ENCODE results near the gene ACBD3.
"Not testable (repeated sequence)": the region's sequence is repeated elsewhere in the genome, so short reads cannot be mapped to it uniquely, and the experiment has no call there.

The ACBD3 gene

DNA sequence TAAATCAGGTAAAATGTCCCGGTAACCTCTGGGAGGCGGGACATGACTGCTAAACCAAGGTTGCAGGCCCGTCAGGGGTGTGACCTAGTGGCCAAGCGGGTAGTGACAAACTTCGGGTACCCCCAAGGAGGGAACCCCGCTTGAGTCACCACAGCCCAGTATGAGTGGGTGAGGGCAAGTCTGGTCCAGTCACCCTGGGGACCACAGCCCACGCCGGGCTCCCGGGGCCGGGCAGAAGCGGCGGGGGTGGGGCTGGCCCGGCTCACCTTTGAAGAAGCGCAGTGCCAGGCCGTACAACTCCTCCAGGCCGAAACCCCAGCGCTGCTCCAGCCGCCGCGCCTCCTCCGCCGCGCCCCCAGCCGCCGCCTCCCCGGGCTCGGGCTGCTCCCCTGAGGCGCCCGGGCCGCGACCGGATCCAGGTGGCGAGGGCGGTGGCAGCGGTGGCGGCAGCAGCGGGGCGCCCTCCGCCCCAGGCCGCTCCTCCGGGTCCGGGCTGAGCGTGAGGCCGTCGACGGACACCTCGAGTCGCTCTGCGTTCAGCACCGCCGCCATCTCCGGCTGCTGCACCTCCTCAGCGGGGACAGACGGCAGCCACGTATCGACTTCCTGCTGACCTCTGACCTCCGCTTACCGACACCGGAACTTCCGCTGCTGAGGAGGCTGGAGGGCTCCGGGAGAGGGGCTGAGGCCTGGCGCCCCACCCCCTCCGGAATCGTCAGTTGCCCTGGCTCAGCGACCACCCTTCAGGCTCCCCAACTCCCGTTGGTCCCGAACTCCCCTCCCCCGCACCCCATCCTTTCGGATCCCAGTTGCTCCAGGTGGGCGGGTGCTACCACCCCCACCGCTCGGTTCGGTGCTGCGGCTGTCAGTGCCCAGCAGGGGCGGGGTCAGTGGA lies at the start of gene ACBD3:
Gene ACBD3 (minus strand): TSS at position 618 of the 895 bp plus-strand sequence. CDS start 66 bp downstream, at position 552.
- DNase-seq = peak; percentile 95

DNA sequence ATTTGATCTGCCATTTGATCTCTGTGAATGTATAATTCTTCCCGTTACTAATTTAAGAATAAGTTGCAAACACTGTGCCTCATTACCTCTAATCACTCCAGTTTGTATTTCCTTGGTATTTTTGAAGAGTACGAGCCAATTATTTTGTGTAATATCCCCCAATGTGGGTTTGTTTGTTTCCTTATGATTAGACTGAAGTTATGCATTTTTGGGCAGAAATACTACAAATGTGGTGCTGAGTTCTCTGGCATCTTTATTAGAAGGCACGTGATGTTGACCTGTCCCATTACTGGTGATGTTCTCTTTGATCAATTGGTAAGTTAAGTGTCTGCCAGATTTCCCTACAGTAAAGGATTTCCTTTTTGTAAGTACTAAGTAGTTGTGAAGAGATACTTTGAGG lies 47.3 kb upstream of the ACBD3 start:
- DNase-seq = no peak

DNA sequence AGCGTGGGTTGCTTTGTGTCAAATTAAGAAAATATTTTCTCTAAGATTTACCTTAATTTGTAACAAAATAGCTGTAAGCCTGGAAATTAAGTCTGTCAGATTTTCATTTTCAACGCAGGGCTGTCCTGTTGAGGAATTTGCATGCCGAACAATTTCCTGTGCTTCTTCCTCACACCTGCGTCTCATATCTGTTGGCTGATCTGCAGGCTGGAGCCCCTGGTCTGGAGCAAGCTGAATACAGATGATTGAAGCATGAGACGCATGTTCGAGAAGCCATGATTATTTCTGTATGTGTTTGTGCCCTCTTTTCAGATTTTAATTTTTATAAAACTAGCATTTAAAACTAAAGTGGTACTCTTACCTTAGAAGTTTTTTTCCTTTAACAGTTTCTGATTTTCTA lies 46.8 kb upstream of the ACBD3 start:
- no peak for DNase-seq

DNA sequence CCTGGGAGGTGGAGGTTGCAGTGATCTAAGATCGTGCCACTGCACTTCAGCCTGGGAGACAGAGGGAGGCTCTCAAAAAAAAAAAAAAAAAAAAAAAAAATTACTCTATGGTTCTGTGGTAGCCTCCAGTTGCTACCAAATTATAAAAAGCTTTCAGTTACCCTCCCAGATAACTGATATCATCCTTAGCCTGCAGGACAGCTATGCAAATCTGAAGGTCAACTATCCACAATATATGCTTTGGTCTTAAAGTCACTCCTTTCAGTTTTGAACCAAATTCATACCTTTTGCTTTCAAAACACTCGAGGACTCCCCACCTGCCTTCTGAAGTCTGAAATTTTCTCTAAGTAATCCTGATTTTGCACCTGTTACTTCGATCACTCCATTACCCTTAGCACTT lies 40.1 kb upstream of the ACBD3 start:
- no peak for DNase-seq

DNA sequence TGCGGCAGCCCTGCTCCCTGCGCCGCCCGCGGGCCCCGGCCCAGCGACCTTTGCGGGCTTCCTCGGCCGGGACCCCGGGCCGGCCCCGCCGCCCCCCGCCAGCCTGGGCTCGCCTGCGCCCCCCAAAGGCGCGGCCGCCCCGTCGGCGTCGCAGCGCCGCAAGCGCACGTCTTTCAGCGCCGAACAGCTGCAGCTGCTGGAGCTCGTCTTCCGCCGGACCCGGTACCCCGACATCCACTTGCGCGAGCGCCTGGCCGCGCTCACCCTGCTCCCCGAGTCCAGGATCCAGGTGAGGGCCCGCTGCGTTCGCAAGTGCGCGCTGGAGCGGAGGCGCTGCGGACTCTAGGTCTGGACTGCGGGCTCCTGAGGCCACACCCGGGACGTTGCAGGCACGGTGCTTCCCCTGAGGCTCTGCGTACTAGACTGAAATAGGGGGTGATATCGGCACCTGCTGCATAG lies 37.3 kb upstream of the ACBD3 start:
- DNase-seq = peak; percentile 69

DNA sequence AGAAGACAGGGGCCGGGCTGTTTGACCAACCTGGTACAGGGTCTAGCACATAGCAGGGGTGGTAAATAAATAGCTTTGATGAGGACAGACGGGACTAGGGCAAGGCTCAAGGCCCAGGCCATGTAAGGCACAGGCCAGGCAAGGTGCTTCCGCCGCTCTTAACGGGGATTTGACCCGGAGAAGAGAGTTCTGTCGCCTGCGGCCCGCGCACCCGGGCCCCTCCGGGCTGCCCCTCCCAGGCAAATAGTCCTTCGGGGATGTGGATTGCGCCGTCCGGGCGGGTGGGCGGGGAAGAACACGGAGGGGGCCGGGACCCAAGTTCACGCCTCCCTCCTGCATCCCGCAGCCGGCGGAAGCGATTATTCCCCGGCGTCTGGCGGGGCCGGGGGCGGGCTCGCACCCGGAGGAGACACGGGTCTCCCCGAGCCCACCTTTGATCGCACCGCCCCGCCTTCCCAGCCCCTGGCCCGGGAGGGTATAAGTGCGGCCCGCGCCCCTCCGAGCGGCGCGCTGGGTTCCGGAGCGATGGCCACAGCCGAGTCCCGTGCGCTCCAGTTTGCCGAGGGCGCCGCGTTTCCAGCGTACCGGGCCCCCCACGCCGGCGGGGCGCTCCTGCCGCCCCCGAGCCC lies 36.7 kb upstream of the ACBD3 start, which contains the start of gene MIXL1:
Gene MIXL1 (plus strand): TSS at position 508 of the 629 bp plus-strand sequence. CDS start 18 bp downstream, at position 526.
- DNase-seq = no peak

DNA sequence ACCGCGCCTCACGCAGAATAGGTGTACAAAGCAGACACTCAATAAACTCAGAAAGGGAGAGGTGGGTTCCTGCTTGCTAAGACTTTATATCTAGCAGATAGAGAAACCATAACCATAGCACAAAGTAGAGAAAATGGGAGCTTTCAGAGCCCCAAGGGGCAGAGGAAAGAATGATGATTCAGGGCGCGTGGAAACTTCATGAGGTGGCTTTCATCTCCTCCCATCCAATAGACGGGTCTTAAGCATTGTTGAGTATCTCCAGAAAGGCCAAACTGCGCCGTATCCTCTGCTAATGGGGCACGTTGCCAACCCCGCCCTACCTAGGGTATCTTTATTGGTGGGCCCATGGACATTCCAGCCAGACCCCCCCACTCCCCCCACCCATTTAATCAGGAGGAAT lies 36.1 kb upstream of the ACBD3 start:
- no peak for DNase-seq

DNA sequence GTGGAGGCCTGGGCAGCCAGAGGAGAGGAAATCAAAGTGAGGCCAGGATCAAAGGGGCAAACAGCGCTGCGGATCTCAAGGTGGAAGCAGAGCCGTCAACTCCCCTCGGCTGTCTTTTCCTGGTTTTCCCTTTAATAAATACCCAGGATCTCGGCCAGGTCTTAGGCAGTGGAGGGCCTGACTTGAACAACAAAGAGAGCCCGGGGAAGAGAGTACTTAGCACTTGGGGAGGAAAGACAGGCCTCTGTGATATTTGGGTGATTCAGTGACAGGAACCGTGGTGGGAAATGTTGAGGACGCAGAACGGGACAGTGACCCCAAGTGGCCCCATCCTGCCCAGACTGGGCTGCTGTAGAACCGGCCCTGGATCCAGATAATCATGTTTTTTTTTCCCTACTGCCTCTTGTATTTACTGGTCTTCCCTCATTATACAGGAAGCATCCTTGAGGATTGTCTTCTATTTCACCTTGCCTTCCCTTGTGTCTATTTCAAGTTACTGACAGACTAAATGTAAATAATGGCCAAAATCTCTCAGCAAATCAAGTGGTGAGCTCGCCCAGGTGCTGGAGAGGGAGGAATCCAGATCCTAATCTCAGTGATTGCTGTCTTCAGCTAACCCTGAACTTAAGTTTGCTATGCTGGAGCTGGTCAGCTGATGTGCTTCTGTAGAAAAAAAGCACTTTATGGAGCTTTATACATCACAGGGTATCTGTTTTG lies 34.1 kb upstream of the ACBD3 start:
- no peak for DNase-seq

DNA sequence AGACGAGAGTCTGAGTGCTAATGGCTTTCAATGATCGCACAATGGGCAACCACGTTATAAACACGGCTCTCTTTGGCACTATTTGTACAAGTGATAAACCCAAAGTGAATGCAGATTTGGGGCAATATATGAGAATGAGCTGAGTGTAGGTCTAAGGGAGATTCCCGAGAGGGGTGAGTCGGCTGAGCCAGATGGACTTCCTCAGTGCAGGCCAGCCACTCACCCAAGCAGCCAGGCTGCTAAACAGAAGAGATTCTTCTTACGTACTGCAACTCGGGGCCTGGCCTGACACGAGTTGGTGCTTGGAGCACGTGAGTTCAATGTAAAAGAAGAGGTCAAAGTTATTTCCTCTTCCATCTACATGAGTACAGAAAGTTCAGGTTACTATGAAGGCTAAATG lies 30.7 kb upstream of the ACBD3 start:
- DNase-seq = no peak

DNA sequence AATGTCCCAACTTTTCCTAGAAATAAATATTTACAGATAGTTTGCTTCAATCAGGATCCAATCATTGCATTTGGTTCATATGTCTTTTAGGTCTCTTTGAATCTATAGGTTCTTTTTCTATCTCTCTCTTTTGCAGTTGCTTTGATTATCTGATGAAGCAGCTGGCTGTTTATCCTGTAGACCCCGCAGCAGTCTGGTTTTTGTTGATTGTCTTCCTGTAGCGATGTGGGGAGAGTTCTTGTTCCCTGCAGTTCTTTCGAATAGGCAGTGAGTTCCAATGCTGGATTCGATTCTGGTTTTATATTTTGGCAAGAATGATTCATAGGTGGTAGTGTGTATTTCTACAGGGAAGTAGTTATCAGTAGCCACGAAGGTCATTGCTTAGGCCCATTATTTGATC lies 29.5 kb upstream of the ACBD3 start:
- no peak for DNase-seq

DNA sequence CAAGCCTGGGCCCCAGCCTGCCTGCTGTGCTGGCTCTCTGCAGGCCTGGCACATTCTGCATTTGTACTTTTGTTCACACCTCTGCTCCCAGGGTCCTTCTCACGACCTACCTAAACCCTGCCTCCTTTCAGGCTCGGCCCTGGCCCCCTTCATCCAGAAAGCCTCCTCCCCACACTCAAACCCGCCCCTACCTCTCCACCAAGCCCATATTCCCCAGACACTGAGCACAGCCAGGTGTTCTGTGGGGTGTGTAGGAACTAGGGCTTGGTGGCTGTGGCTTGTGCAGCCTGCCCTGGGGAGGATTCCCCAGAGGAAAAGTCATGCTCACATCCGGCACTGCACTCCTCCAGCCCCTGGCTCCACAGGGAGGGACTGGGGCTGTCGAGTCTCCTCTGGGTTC lies 28.7 kb upstream of the ACBD3 start:
- DNase-seq = peak; percentile 85

DNA sequence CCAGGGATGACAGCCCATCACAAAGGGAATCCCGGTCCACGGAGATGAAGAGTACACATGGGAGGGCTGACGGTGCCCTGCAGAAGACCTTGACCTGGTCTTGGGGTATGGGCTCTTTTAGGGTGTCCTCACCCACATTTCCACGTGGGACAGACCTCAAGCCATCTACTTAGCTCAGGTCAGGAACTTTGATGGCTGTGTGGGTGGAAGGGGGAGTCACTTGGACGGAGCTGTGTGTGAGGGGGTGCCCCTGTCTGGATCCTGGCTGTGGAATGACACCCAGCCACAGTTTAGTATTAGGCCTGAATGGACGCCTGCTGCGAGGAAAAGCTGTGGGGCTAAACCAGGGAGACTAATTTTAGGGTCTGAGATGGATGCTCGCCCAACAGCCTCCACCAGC lies 26.0 kb upstream of the ACBD3 start:
- no peak for DNase-seq

DNA sequence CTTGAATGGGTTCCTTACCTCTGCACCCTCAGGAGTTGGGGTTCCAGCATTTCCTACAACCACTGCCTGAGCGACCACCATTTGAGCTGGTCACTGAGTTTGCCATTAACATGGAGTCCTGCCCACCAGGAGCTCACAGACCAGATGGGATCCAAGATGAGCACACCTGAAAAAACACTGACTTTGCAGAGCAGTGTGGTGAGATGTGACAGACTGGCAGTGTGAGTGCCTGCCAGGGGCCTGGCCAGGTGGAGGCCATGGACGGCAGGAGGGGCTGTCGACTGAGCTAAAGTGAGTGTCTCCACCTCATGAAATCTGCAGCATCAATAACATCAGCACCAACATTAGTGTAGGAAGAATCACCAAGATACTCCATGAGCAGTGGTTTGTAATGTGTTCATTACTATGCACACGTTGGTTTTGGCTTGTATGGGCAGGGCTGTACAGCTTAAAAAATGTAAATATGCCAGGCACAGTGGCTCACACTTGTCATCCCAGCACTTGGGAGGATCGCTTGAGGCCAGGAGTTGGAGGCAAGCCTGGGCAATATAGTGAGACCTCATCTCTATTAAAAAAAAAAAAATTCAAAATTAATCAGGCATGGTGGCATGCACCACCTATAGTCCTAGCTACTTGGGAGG lies 24.8 kb upstream of the ACBD3 start:
- no peak for DNase-seq

DNA sequence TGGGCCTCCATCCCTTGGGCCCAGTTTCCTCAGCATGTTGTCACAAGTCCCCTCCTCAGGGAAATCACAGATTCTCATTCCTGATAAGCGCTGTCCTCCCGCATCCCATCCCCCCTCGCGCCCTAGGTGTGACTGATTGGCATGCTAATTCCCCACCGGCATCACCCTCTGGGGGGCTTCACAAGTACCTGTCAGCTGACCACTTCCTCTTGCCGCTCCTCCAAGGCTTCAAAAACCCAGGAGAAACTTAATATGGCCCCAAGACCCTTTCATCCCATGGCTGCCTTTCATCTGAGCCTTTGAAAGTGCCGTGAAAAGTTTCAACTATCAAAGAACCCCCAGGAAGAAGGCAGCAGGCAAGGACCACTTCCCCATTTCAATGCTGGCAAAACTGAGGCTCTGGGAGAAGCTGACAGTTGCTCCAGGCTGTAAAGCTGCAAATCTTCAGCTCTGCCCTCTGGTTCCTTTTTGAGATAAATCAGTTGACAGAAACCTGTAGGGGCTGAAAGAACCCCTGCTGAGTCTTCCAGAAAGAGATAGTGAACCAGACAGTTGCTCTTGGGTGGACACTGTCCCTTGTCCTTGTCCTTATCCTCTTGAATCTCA lies 24.1 kb upstream of the ACBD3 start:
- DNase-seq = no peak

DNA sequence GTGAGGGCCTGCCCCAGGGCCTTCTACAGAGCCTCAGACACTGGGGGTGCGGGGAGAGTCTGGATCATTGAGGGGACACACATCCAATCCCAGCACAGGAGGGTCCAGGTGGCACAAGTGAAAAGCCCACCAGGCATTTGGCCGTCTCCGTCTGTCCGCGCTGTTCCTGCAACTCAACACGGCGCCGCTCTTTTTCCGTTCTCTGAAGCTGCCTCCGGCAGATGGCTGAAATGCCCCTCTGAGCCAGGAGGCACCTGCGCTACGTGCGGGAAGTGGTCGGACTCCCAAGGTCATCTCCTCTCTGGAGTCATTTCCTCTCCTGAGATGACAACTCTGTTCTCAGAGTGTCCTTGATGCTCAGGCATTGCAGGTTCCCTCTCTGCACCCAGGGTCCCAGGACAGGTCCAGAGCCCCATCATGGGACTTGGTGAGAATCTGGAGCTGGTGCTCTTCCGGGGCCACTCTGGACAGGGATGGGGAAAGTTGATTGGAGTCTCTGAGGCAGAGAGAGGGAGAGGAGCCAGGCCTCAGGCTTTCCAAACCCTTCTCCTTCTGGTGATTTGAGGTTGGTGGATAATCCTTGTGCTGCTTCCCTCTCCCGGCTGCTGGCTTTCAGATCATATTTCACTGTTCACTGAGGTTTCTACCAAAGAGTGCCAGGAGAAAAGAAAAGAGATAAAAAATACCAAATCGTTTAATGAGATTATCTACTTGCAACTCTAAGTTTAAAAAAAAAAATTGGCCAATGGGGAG lies 22.9 kb upstream of the ACBD3 start:
- no peak for DNase-seq

DNA sequence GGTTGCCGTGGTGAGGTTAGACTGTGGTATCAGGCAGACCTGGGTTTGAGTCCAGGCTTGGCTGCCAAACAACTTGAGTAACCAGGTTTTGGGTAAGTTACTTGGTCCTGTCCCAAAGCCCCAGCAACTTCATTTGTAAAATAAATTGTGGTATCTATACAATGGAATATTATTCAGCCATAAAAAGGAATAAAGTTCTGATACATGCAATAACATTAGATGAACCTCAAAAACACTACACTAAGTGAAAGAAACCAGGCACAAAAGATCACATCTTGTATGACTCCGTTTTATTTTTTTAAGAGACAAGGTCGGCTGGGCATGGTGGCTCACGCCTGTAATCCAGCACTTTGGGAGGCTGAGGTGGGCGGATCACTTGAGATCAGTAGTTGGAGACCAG lies 20.5 kb upstream of the ACBD3 start:
- DNase-seq = no peak

DNA sequence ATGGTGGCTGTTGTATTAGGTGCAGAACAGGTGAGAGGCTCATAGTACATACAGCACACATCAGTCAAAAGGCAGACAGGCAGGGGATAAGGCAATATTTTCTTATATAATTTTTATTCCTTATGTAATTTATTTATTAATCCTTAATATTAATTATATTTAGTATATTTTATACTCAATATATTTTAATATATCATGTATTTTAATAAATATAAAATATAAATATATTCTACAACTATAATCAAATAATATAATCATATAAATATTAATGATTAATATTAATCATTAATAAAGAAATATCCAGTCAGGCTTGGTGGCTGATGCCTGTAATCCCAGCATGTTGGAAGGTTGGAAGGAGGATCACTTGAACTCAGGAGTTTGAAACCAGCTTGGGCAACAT lies 17.7 kb upstream of the ACBD3 start:
- no peak for DNase-seq

DNA sequence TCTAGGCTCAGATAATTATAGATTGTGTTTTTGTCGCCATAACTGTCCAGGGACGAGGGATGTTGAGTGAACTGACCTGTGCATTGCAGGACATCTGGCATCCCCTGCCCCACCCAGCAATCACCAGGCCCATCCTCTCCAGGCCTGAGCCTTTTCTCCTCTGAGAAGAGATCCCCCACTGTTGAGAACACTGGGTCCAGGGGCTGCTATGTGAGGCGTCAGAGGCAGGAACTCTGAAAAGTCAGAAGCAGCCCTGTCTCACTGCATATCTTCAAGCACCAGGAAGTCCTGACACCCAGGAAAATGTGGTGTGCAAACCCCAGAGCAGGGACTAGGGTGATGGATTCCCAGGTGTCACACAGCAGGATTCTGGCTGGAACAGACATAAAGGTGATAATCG lies 17.1 kb upstream of the ACBD3 start:
- no peak for DNase-seq

DNA sequence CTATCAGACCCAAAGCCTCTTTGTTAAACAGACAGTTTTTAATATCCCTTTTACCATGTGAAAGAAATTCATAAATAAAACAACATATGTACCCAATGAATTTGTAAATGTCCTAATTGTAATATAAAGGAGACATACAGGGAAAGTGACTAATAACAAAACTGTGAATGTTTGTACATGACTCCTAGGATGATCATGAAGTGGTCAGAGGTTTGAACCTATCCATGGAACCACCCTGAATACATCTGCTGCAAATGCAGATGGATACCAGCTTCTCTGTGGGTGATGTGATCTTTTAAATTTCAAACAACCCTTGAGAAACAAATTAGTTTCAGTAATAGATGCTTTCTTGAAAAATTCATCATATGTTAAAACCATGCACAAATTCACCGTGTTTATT lies 16.7 kb upstream of the ACBD3 start:
- no peak for DNase-seq

DNA sequence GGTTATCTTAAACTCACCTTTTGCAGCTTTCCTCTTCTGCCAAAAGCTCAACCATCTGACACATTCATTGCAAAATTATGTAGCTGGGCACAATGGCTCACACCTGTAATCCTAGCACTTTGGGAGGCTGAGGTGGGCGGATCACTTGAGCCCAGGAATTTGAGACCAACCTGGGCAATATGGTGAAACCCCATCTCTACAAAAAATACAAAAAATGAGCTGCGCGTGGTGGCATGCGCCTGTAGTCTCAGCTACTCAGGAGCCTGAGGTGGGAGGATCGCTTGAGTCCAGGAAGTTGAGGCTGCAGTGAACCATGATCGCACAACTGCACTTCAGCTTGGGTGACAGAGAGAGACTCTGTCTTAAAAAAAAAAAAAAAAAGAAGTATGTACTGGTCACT lies 16.1 kb upstream of the ACBD3 start:
- not testable (repeated sequence) for DNase-seq

DNA sequence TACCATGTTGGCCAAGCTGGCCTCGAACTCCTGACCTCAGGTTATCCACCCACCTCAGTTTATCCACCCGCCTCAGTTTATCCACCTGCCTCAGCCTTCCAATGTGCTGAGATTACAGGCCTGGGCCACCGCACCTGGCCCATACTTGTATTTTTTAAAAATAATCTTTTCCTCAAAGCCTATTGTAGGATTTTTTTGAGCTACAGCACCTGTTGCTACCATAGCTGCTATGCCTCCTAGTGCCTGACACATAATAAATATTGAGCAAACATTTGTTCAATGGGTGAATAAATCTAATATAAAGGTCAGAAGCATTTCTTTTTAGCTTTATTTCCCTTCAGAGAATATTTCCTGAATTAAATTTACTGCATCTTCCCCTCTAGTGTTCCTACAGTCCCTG lies 15.7 kb upstream of the ACBD3 start:
- no peak for DNase-seq

DNA sequence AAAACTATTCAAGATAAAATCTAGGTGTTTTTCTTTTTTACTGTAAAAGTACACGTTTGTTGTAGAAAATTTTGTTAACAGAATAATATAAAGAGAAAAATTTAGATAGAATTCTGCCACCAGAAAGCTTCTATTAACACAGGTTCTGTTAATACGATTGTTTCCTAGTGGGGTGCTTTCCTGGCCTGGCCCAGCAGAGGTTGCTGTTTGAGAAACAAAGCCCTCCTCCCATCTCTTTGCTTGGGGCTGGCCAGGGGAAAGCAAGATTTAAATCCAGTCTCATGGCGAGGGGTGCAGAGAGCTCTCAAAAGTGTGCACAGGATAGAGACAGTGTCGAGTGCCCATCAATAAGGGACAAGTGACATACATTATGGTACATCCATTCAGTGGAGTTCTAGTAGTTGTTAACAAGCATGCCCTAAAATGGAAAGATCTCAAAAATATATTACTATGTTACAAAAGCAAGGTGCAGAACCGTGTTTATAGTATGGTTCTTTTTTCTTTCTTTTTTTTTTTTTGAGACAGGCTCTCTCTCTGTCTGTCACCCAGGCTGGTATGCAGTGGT lies 14.6 kb upstream of the ACBD3 start:
- DNase-seq = peak; percentile 68

Measured in islet precursor cell (in vitro differentiated cells).